CD14-positive monocyte (primary cell): Measurements from ENCODE around the gene PLXDC2. TPM values are rescaled to one million over a fixed set of nuclear protein-coding genes. Genes with fewer than 3 reads are reported as not detected.
A peak's percentile ranks its signal among the peaks of the same experiment; 100 is the strongest.

ENCODE experiments used
- DNase-seq, 3 donors: peaks; one replicate each; pipeline ENCODE4 v3.0.0-alpha.2; 2011 to 2022
- H2AFZ ChIP-seq: 2 replicates; pipeline ENCODE4 v1.6.0; 2012; ENCODE audit warnings: mild to moderate bottlenecking, low read depth, low read length, inconsistent platforms; ENCODE audit not compliant: insufficient read depth, poor library complexity, severe bottlenecking
- H3K27ac ChIP-seq, 2 donors: 1 replicate in 1 of 2; 2 replicates in 1 of 2; pipeline ENCODE4 v1.5.1; 2012 to 2013; ENCODE audit warnings: low read length in 2 of 2, control low read depth in 1 of 2, inconsistent platforms in 1 of 2, low read depth in 1 of 2, mild to moderate bottlenecking in 1 of 2
- H3K27me3 ChIP-seq, 2 donors: one replicate each; pipeline versions ENCODE4 v1.6.0 to v1.6.1; 2011 to 2013; ENCODE audit warnings: low read length in 2 of 2; ENCODE audit not compliant: control insufficient read depth in 2 of 2, insufficient read depth in 2 of 2
- H3K36me3 ChIP-seq, 2 donors: replicated peaks in 1 of 2; 1 replicate in 1 of 2; 2 replicates in 1 of 2; pipeline versions ENCODE4 v1.5.1 to v1.6.1; 2012 to 2013; ENCODE audit warnings: low read length in 2 of 2, control low read depth in 1 of 2, inconsistent platforms in 1 of 2, mild to moderate bottlenecking in 1 of 2; ENCODE audit not compliant: insufficient read depth in 2 of 2, control insufficient read depth in 1 of 2
- H3K4me1 ChIP-seq, 2 donors: 1 replicate in 1 of 2; 2 replicates in 1 of 2; pipeline versions ENCODE4 v1.5.1 to v1.6.1; 2012 to 2013; ENCODE audit warnings: low read length in 2 of 2, control low read depth in 1 of 2, inconsistent platforms in 1 of 2, mild to moderate bottlenecking in 1 of 2, moderate library complexity in 1 of 2; ENCODE audit not compliant: insufficient read depth in 2 of 2, control insufficient read depth in 1 of 2
- H3K4me2 ChIP-seq: replicated peaks from 2 replicates; pipeline ENCODE3; 2012; ENCODE audit warnings: low read length, moderate library complexity, mild to moderate bottlenecking; ENCODE audit not compliant: poor library complexity, severe bottlenecking; ENCODE audit errors: extremely low read depth
- H3K4me3 ChIP-seq, 3 experiments: fragments of 200-600 bp in 1 of 3; sonication (generic) in 1 of 3; replicated peaks in 1 of 3; 1 replicate in 2 of 3; 2 replicates in 1 of 3; pipeline ENCODE4 v1.5.1; 2011 to 2013; ENCODE audit warnings: low read length in 3 of 3, mild to moderate bottlenecking in 3 of 3, control low read depth in 2 of 3, low read depth in 2 of 3, inconsistent platforms in 1 of 3, moderate library complexity in 1 of 3
- H3K79me2 ChIP-seq: 2 replicates; pipeline ENCODE4 v1.6.0; 2012; ENCODE audit warnings: mild to moderate bottlenecking, control low read depth, inconsistent platforms, low read length, moderate library complexity; ENCODE audit not compliant: insufficient read depth
- H3K9ac ChIP-seq: 2 replicates; pipeline ENCODE4 v1.6.0; 2017; ENCODE audit warnings: low read length, mild to moderate bottlenecking; ENCODE audit not compliant: insufficient read depth, poor library complexity, severe bottlenecking
- H3K9me3 ChIP-seq, 2 donors: replicated peaks in 1 of 2; 1 replicate in 1 of 2; 2 replicates in 1 of 2; pipeline versions ENCODE4 v1.5.1 to v1.6.1; 2012 to 2013; ENCODE audit warnings: low read length in 2 of 2, control low read depth in 1 of 2; ENCODE audit not compliant: control insufficient read depth in 1 of 2, insufficient read depth in 1 of 2
- H4K20me1 ChIP-seq: 2 replicates; pipeline ENCODE4 v1.6.0; 2012; ENCODE audit warnings: mild to moderate bottlenecking, low read length, control low read depth, moderate library complexity; ENCODE audit not compliant: insufficient read depth
- H3K27ac Mint-ChIP-seq, 7 donors: one replicate each; pipeline ENCODE4 v1.8.0; 2020; ENCODE audit warnings: mild to moderate bottlenecking in 7 of 7, mixed read lengths in 7 of 7, moderate library complexity in 6 of 7, inconsistent platforms in 2 of 7
- H3K27me3 Mint-ChIP-seq, 3 donors: one replicate each; pipeline ENCODE4 v1.8.0; 2021 to 2022; ENCODE audit warnings: low read depth in 3 of 3, mild to moderate bottlenecking in 3 of 3, mixed read lengths in 3 of 3, moderate library complexity in 3 of 3, inconsistent platforms in 1 of 3
- H3K36me3 Mint-ChIP-seq, 2 donors: one replicate each; pipeline ENCODE4 v1.8.0; 2020; ENCODE audit warnings: mixed read lengths in 2 of 2, inconsistent platforms in 1 of 2, mild to moderate bottlenecking in 1 of 2
- H3K4me1 Mint-ChIP-seq: one replicate; pipeline ENCODE4 v1.8.0; 2020; ENCODE audit warnings: mild to moderate bottlenecking, mixed read lengths
- H3K4me3 Mint-ChIP-seq, 2 donors: one replicate each; pipeline ENCODE4 v1.8.0; 2020; ENCODE audit warnings: mild to moderate bottlenecking in 2 of 2, mixed read lengths in 2 of 2, moderate library complexity in 1 of 2
- H3K9me3 Mint-ChIP-seq, 7 donors: one replicate each; pipeline ENCODE4 v1.8.0; 2020 to 2022; ENCODE audit warnings: mixed read lengths in 7 of 7, mild to moderate bottlenecking in 6 of 7, moderate library complexity in 6 of 7, inconsistent platforms in 2 of 7
- CTCF ChIP-seq: fragments of 200-600 bp; IDR thresholded peaks from one replicate; pipeline ENCODE4 v1.8.0; 2022; ENCODE audit warnings: antibody characterized with exemption, mild to moderate bottlenecking
- WGBS: methylation state at CpG from one replicate; pipeline ENCODE4 v1.1.5; 2013; ENCODE audit warnings: missing lambda C conversion rate; ENCODE audit not compliant: insufficient coverage; 5-methylcytosine and 5-hydroxymethylcytosine counted together
- intact Hi-C, 2 donors: fragments of 100-400 bp; cut with micrococcal nuclease; formaldehyde crosslinking; loops; one replicate each; pipeline versions ENCODE4 v1.15.0 to v1.15.1; 2023
- polyA plus RNA-seq, 3 donors: library from polyadenylated mRNA; depleted of rRNA in 1 of 3; unstranded in 2 of 3; stranded (reverse) in 1 of 3; fragments of 300-500 nt in 2 of 3; fragments of >200 nt in 1 of 3; fragmentation: Illumina TruSeq in 2 of 3; gene quantifications; 1 replicate in 2 of 3; 2 replicates in 1 of 3; pipeline ENCODE4 v1.2.3, GENCODE V29; 2012 to 2021

PLXDC2 gene
- polyA plus RNA-seq, 3 donors = 37.5 to 128 (median 93.6) TPM

GRCh38 chr10:20314431-20314830 lies 498.2 kb downstream of the PLXDC2 start:
- 100% methylated on average over 2 of the region's 3 CpGs for WGBS

GRCh38 chr10:20327954-20328353 lies 511.7 kb downstream of the PLXDC2 start:
- H2AFZ ChIP-seq = no peak overlapping the region
- 85% methylated on average over 2 of the region's 3 CpGs for WGBS
- H3K27me3 ChIP-seq = no peaks in the 10 kb centered on the region
- Mint-ChIP-seq H3K36me3 (no peaks in the 10 kb centered on the region), H3K27me3 (peaks cover 0 to 2% (median 2%) of the 10 kb centered on the region in 3 donors), H3K27ac (peak overlapping the region in 1 of 7 donors; percentile 20), H3K9me3 (peaks cover 0 to 15% (median 8%) of the 10 kb centered on the region in 7 donors), H3K4me1 (no peaks in the 10 kb centered on the region), H3K4me3 (no peak overlapping the region)
- H3K9ac ChIP-seq = no peak overlapping the region
- H4K20me1 ChIP-seq = no peaks in the 10 kb centered on the region
- no peak for TF ChIP-seq CTCF
- no peaks in the 10 kb centered on the region for H3K36me3 ChIP-seq
- no peak for DNase-seq
- H3K4me2 ChIP-seq = no peak overlapping the region
- no peak overlapping the region for H3K27ac ChIP-seq
- H3K79me2 ChIP-seq = no peaks in the 10 kb centered on the region
- H3K4me3 ChIP-seq = no peak overlapping the region
- no peaks in the 10 kb centered on the region for H3K4me1 ChIP-seq
- peaks cover 3 to 9% of the 10 kb centered on the region in 2 donors for H3K9me3 ChIP-seq
- intact Hi-C loops = no loop called here

More at GRCh38 chr10:20314431-20314830, 498.2 kb downstream of the PLXDC2 start:
- Mint-ChIP-seq H3K9me3 (peaks cover 20 to 43% (median 23%) of the 10 kb centered on the region in 7 donors), H3K36me3 (no peaks in the 10 kb centered on the region), H3K4me1 (no peaks in the 10 kb centered on the region), H3K4me3 (no peak overlapping the region), H3K27ac (no peak overlapping the region), H3K27me3 (peaks cover 0 to 4% (median 1%) of the 10 kb centered on the region in 3 donors)
- no peaks in the 10 kb centered on the region for H3K4me1 ChIP-seq
- no peak overlapping the region for H3K27ac ChIP-seq
- no peaks in the 10 kb centered on the region for H3K36me3 ChIP-seq
- peaks cover 22 to 27% of the 10 kb centered on the region in 2 donors for H3K9me3 ChIP-seq
- H3K27me3 ChIP-seq = no peaks in the 10 kb centered on the region
- no peaks in the 10 kb centered on the region for H3K79me2 ChIP-seq
- no peaks in the 10 kb centered on the region for H4K20me1 ChIP-seq
- no peak overlapping the region for H3K4me3 ChIP-seq
- H3K9ac ChIP-seq = no peak overlapping the region
- no peak for DNase-seq
- H2AFZ ChIP-seq = no peak overlapping the region
- no peak for TF ChIP-seq CTCF
- intact Hi-C loops = no loop called here
- H3K4me2 ChIP-seq = no peak overlapping the region
